Ishikawa (cell line): ENCODE data around the gene MRPL54.

Experiments used
- CEBPB ChIP-seq: IDR thresholded peaks from 2 replicates; pipeline ENCODE4 v1.6.1; 2012
- CREB1 ChIP-seq: IDR thresholded peaks from 2 replicates; pipeline ENCODE4 v1.6.1; 2012; ENCODE audit warnings: low read depth
- EGR1 ChIP-seq: IDR thresholded peaks from 2 replicates; pipeline ENCODE4 v1.6.1; 2012
- EP300 ChIP-seq: IDR thresholded peaks from 2 replicates; pipeline ENCODE4 v1.6.1; 2012; ENCODE audit warnings: borderline replicate concordance
- FOXM1 ChIP-seq: IDR thresholded peaks from 2 replicates; pipeline ENCODE4 v1.6.1; 2012; ENCODE audit warnings: low read depth, borderline replicate concordance
- MAX ChIP-seq: IDR thresholded peaks from 2 replicates; pipeline ENCODE4 v1.6.1; 2012
- NFIC ChIP-seq: IDR thresholded peaks from 2 replicates; pipeline ENCODE4 v1.6.1; 2012
- RAD21 ChIP-seq: IDR thresholded peaks from 2 replicates; pipeline ENCODE4 v1.6.1; 2012; ENCODE audit warnings: low read depth
- REST ChIP-seq: IDR thresholded peaks from 2 replicates; pipeline ENCODE4 v1.6.1; 2012; ENCODE audit warnings: low read depth, mild to moderate bottlenecking
- TAF1 ChIP-seq: IDR thresholded peaks from 2 replicates; pipeline ENCODE4 v1.6.1; 2012; ENCODE audit warnings: low read depth, mild to moderate bottlenecking
- TCF12 ChIP-seq: IDR thresholded peaks from 2 replicates; pipeline ENCODE4 v1.6.1; 2012; ENCODE audit warnings: low read depth
- TEAD4 ChIP-seq: IDR thresholded peaks from 2 replicates; pipeline ENCODE4 v1.6.1; 2012
- USF1 ChIP-seq: IDR thresholded peaks from 2 replicates; pipeline ENCODE4 v1.6.1; 2012
- YY1 ChIP-seq: IDR thresholded peaks from 2 replicates; pipeline ENCODE4 v1.6.1; 2012; ENCODE audit warnings: low read depth
- ZBTB7A ChIP-seq: IDR thresholded peaks from 2 replicates; pipeline ENCODE4 v1.6.1; 2012; ENCODE audit warnings: low read depth

MRPL54 gene

GRCh38 chr19:3762130-3762473 lies 380 bp upstream of the MRPL54 start:
- no peak for TF ChIP-seq FOXM1
- no peak for TF ChIP-seq TEAD4
- TF ChIP-seq CEBPB = no peak
- TF ChIP-seq YY1 = no peak
- no peak for TF ChIP-seq NFIC
- TF ChIP-seq CREB1 = no peak
- TF ChIP-seq EGR1 = no peak
- TF ChIP-seq REST = no peak
- no peak for TF ChIP-seq RAD21
- TF ChIP-seq TAF1 = no peak

GRCh38 chr19:3765121-3765520 lies 2.6 kb downstream of the MRPL54 start:
- TF ChIP-seq FOXM1 (no peak), NFIC (no peak), CREB1 (no peak), ZBTB7A (no peak), TAF1 (no peak), YY1 (no peak), EGR1 (no peak), USF1 (no peak), TEAD4 (no peak), RAD21 (no peak), MAX (no peak), CEBPB (no peak), REST (no peak)

- TF ChIP-seq FOXM1 = no peak
Observed at GRCh38 chr19:3766520-3766919, 4.0 kb downstream of the MRPL54 start.

- TF ChIP-seq YY1 = no peak
- no peak for TF ChIP-seq TAF1
- no peak for TF ChIP-seq EGR1
- TF ChIP-seq USF1 = no peak
- no peak for TF ChIP-seq REST
- TF ChIP-seq ZBTB7A = no peak
Observed at GRCh38 chr19:3767050-3767449, 4.6 kb downstream of the MRPL54 start.

GRCh38 chr19:3768015-3768747 lies 5.7 kb downstream of the MRPL54 start:
- no peak for TF ChIP-seq REST
- no peak for TF ChIP-seq TCF12
- no peak for TF ChIP-seq FOXM1
- no peak for TF ChIP-seq TAF1
- TF ChIP-seq RAD21 = no peak
- no peak for TF ChIP-seq USF1
- TF ChIP-seq YY1 = no peak
- TF ChIP-seq EP300 = no peak
- TF ChIP-seq EGR1 = no peak
- TF ChIP-seq TEAD4 = no peak
- TF ChIP-seq ZBTB7A = no peak
- no peak for TF ChIP-seq MAX
- no peak for TF ChIP-seq NFIC
- TF ChIP-seq CEBPB = no peak
- TF ChIP-seq CREB1 = no peak
